Bone marrow (tissue), 2 donors: Measurements from ENCODE around the gene RPL31.

Source experiments
- DNase-seq, 2 donors: peaks; one replicate each; lab custom pipeline; 2025; lab: John Stamatoyannopoulos, UW

RPL31 gene

DNA sequence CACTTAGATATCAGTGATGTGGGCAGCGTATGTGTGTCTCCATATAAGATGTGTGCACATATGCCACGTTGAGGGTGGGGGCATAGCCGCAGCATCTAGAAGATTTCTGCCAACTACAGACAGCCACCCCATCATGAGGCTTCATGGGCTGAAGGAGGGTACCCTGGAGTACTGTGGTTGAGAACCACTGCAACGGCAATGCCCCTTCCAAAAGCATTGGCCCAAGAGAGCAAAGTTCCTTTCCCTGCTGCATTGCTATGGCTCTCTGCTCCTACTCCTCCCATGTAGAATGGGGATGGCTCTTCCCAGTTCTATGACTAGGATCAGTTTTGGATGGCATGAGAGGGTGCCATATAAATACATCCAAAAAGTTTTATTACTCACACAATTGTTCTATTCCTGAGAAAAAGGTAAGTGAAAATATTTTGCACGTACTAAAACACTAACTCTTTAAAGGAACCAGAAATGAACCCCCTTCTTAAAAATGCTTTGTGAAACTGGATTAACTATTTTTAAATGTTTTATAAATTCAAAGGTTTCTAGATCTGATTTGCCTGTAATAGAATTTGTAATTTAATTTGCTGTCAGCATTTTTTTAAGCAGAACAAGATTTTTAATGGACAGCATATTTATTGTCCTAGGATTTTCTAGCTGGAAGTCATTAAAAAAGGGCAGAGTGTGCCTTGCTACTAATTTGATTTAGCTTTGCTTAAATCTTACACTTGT, 4.4 kb upstream of the RPL31 start:
- DNase-seq: no peak

GRCh38 chr2:100998235-100998573, 3.9 kb upstream of the RPL31 start:
- DNase-seq: no peak

GRCh38 chr2:100999995-101000394, 2.1 kb upstream of the RPL31 start:
- no peak for DNase-seq

GRCh38 chr2:101002562-101003277, 631 bp downstream of the RPL31 start:
- no peak for DNase-seq

- no peak for DNase-seq
These were observed 1.2 kb downstream of the RPL31 start for GRCh38 chr2:101003278-101003775.

DNA sequence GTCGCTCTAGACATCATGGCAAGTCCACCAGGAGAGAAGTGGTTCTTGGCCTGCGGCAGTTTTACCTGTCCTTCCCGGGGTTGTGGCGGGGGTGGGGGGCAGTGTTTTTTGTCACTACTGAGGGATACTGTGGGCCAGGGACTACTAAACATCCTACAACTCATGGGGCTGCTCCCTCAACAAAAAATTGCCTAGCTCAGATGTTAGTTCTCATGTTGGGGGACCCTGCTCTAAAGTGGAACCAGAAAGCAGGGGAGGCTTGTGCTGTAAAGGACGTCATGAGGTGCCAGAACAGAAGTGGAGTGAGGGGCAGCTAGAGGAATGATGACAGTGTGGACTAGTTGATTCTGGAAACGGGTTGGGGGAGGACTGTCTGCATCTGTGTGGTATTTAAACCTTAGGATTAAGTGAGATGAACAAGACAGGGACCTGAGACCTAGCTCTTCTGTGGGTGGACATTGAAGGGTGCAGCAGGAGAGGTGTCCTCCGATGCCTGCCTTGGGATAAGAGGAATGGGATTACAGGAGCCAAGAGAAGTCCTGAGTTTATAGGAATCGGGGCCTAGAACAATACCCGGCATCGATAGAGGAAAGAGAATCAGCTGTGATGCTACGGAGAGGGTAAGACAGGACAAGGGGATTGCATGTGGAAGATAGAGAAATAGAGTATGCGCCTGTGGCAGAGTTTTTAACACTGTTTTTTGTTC, 2.7 kb downstream of the RPL31 start:
- no peak for DNase-seq

DNA sequence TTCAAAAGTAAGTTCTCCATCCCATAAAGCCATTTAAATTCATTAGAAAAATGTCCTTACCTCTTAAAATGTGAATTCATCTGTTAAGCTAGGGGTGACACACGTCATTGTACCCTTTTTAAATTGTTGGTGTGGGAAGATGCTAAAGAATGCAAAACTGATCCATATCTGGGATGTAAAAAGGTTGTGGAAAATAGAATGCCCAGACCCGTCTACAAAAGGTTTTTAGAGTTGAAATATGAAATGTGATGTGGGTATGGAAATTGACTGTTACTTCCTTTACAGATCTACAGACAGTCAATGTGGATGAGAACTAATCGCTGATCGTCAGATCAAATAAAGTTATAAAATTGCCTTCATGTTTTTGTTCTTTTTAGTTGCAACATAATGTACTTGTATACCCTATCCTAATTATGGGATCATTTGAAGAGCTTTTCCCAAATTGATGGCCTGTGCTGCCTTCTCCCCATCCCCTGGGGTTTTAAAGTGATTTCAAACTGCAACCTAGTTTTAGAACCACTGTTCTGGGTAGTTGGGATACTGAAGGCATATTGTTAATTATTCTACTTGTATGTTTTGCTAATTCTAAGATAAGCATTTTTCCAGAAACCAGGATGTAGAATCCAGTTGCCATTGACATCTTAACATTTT, 4.1 kb downstream of the RPL31 start:
- DNase-seq: no peak

DNA sequence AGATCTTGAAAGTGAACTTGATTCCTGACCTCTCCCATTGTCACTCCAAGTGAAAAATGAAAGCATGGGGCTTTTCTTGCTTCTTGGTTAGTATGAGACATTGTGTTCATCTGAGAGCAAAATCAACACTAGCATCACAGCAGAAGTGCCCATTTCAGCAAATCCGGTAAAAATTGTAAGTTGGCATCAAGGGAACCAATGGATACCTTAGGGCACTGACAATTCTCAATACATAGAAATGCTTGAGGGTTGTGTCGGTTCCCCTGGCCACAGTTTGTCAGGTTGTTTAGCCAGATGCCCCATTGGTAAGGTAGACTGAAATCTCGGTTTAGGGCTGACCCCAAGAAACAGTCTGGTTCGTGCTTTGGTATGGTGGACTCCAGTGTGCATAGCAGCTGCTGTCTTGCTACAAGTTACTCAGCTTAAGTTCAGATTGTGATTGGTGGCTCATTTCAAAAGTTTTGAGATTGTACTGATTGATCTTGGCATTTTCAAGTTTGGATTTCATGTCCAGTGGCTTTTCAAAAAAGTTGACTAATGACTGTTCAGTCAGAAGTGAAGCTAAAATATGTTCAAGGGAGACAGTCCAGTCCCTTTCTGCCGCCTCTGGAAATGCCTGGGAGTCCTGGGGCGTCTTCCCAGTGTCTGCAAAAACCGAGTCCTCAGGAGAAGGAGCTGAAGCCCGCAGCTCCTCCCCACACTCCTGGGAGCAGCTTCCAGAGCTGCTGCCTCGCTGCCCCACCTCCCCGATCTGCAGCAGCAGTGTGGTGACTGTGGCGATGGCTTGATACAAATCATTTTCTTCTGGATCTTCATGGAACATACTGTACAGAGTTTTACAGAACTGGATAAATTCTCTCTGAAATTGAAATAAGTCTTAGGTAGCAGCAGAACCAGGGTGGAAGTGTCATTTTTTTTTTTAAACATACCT, 5.6 kb downstream of the RPL31 start:
- DNase-seq: no peak

GRCh38 chr2:101011152-101011551, 9.1 kb downstream of the RPL31 start:
- DNase-seq: no peak

DNA sequence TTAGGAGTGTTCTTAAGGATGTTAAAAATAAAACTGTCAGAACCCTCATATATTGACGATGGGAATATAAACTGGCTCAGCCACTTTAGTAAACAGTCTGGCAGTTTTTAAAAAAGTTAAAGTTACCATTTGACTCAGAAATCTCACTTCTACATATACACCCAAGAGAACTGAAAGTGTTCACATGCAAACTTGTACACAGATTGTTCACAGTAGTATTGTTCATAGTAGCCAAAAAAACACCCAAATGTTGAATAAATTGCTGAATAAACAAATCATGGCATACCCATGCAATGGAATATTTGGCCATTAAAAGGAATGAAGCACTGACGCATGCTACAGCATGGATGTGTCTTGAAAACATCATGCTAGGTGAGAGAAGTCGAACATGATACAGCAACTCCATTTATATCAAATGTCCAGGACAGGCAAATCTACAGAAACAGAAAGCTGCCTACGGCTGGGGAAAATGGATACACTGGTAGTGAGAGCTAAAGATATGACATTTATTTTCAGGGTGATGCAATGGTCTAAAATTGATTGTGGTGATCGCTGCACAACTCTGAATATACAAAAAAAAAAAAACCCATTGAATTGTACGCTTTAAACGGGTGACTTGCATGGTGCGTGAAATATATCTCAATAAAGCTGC, 10.1 kb downstream of the RPL31 start:
- DNase-seq: no peak

DNA sequence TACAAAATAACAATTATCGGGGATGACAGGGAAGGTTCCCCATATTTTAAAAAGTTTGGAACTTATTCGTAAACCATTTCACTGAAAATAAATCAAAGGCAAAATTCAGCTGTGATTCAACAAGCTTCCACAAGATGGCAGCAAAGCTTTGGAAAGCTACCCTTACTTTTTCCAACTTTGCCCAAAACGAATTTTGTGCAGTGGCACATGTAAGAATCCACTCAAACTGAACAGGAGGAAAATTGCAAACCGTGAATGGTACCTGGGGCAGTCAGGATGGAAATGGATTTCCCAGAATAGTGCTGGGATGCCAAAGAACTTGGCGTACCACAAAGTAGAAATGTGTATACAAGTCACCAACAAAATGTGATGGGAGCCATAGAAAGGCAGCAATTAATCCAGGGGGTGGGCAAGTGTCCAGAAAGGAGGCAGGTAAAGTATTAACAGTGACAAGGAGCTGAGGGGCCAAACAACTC, 10.7 kb downstream of the RPL31 start:
- DNase-seq: no peak

DNA sequence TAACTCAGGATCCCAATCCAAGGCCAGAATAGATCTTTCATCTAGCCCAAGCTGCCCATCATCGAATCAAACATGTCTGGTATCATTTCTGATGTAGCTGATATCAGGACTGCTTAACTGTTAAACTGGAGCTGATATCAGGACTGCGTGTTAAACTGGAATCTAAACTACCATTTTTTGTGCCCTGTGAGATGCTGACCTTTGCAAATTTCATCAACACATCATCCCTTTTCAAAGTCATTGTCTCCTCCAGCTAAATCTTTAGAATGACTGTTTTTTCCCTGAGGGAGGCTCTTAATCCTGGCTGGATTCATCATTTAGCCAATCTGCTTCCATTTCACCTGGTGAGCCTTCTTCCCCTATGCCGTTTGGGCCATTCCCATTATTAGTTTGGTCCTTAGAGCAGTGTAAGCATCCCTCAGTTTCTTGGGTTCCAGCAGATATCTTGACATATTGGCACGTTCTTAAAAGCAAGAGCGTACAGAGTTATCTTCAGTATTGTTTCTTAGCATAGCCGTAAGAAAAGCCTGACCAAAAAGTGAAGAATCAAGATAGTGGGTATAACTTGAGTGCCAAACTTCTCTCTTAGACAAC, 12.3 kb downstream of the RPL31 start:
- no peak for DNase-seq

GRCh38 chr2:101017371-101017770, 15.3 kb downstream of the RPL31 start:
- no peak for DNase-seq

DNA sequence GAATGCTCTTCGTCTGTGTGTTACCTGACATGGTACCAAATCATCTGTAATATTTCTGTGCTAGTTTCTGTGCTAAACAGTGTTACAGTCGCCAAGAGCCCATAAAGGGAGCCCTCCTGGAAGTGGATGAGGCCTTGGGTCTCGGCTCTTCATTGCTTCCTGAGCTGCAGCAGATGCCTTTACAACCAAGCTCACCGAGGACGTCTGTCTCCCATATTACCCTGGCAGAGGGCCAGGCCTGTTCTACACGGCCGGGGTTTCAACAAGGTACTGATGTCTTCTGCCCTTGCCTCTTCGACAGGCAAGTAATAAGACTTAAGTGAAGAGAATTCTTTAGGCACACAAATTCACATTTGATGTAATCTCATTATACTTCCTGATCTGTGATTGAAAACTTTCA, 16.8 kb downstream of the RPL31 start:
- no peak for DNase-seq

GRCh38 chr2:101022221-101022620, 20.1 kb downstream of the RPL31 start:
- no peak for DNase-seq

GRCh38 chr2:101023327-101024107, 21.4 kb downstream of the RPL31 start:
- DNase-seq: no peak

DNA sequence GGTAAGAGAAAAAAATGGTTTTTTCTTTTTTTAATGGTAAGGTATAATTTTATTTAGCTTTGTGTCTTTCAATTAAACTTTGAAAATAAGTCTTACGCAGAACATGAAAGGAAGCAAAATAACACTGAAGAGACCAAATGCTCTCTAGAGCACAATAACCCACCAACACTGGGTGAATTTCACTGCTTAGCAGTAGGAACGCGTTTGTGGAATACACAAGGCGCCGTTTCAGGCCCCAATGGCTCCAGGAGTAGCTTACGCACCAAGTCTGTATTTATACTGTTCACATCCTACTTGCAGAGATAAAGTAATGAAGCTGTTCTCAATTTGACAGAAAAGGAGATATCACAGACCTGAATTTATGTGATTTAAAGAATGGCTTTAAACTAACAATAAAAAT, 23.5 kb downstream of the RPL31 start:
- DNase-seq: no peak

DNA sequence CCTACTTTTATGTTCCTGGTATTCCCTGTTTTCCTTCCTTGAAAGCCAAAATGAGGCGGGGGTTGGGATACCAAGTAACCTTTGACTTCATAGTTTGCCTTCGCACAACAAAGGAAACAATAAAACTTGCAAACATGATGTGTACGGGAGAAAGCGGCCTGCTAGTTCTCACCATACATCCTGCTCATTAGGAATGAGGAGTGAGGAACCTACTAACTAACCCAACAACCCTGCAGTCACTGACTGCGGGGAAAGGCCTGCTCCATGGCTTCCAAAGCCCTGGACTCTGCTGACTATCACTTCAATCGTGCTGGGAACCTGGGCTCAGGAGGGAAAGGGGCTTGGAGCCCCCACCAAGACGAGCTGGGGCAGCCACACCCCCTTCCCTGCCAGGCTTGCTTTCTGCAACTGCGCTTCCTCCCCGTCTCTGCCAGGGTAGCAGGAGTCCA, 24.2 kb downstream of the RPL31 start:
- DNase-seq: no peak

DNA sequence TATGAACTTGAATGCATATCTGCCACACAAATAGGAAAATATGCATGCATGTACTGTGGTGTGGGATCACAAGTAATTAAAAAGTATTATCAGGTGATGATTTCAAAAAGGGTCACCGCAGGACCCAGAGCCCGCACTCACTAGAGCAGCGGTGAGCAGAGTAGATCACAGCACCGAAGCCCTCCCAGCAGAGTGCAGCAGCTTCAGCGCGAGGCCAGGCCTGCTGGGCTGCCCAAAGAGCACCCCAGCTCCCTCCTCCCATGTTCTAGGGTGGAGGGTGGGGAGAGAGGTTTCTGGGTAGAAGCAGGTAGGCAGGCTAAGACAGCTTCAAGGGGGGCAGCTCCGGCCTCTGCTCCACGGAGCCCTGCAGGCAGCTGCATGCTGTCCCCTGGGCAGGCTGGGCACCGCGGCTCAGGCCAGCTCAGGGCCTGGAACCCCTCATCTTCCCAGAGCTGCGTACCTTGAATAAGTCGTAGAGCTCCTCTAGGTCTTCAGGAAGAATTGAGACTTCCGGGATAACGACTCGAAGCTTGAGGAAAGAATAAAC, 24.9 kb downstream of the RPL31 start:
- DNase-seq: no peak
